HEK293 (cell line): ENCODE data around the gene CMTM4.
A peak's percentile ranks its signal among the peaks of the same experiment; 100 is the strongest.

Experiments used
- GLI2 ChIP-seq: fragments of 450-650 bp; formaldehyde crosslinking; IDR thresholded peaks from 2 replicates; pipeline ENCODE4; 2017; ENCODE audit warnings: missing biosample characterization, missing genetic modification characterization, low read depth, borderline replicate concordance
- GLIS2 ChIP-seq: fragments of 450-650 bp; formaldehyde crosslinking; IDR thresholded peaks from 2 replicates; pipeline ENCODE4 v1.5.1; 2016; ENCODE audit warnings: missing biosample characterization, missing genetic modification characterization
- KLF16 ChIP-seq: fragments of 450-650 bp; formaldehyde crosslinking; IDR thresholded peaks from 2 replicates; pipeline ENCODE4 v1.5.1; 2017; ENCODE audit warnings: missing biosample characterization, missing genetic modification characterization
- RBAK ChIP-seq: fragments of 450-650 bp; formaldehyde crosslinking; IDR thresholded peaks from 2 replicates; pipeline ENCODE4 v1.5.1; 2016; ENCODE audit warnings: missing biosample characterization, missing genetic modification characterization
- SETDB1 ChIP-seq: IDR thresholded peaks from one replicate; pipeline ENCODE4 v1.6.1; 2017; ENCODE audit warnings: mild to moderate bottlenecking, low read length, moderate library complexity, mixed read lengths; ENCODE audit not compliant: insufficient read length
- TRIM28 ChIP-seq: IDR thresholded peaks from 2 replicates; pipeline ENCODE4 v1.6.1; 2011; ENCODE audit warnings: low read length, control low read depth, borderline replicate concordance
- YY2 ChIP-seq: fragments of 450-650 bp; formaldehyde crosslinking; IDR thresholded peaks from 2 replicates; pipeline ENCODE4 v1.5.1; 2016; ENCODE audit warnings: missing biosample characterization, missing genetic modification characterization
- ZBTB11 ChIP-seq: fragments of 450-650 bp; formaldehyde crosslinking; conservative IDR thresholded peaks from 2 replicates; pipeline ENCODE4 v1.5.1; 2016; ENCODE audit warnings: low read depth, missing biosample characterization, missing genetic modification characterization
- ZBTB8A ChIP-seq: fragments of 450-650 bp; formaldehyde crosslinking; IDR thresholded peaks from 2 replicates; pipeline ENCODE4 v1.5.1; 2016; ENCODE audit warnings: missing biosample characterization, missing genetic modification characterization
- ZNF174 ChIP-seq: fragments of 450-650 bp; formaldehyde crosslinking; IDR thresholded peaks from 2 replicates; pipeline ENCODE4 v1.5.0; 2017; ENCODE audit warnings: missing biosample characterization, mild to moderate bottlenecking, missing genetic modification characterization
- ZNF19 ChIP-seq: fragments of 450-650 bp; formaldehyde crosslinking; IDR thresholded peaks from 2 replicates; pipeline ENCODE4; 2016; ENCODE audit warnings: missing biosample characterization, missing genetic modification characterization, low read depth
- ZNF341 ChIP-seq: fragments of 450-650 bp; formaldehyde crosslinking; IDR thresholded peaks from 2 replicates; pipeline ENCODE4; 2016; ENCODE audit warnings: low read depth, missing biosample characterization, missing genetic modification characterization
- ZNF350 ChIP-seq: fragments of 450-650 bp; formaldehyde crosslinking; IDR thresholded peaks from 2 replicates; pipeline ENCODE4 v1.5.0; 2017; ENCODE audit warnings: missing biosample characterization, mild to moderate bottlenecking, missing genetic modification characterization
- ZNF354C ChIP-seq: fragments of 450-650 bp; formaldehyde crosslinking; IDR thresholded peaks from 2 replicates; pipeline ENCODE4 v1.5.1; 2016; ENCODE audit warnings: missing biosample characterization, missing genetic modification characterization, low read depth, borderline replicate concordance
- ZNF391 ChIP-seq: fragments of 450-650 bp; formaldehyde crosslinking; IDR thresholded peaks from 2 replicates; pipeline ENCODE4 v1.5.1; 2016; ENCODE audit warnings: low read depth, missing biosample characterization, missing genetic modification characterization, borderline replicate concordance
- ZNF404 ChIP-seq: fragments of 450-650 bp; formaldehyde crosslinking; IDR thresholded peaks from 2 replicates; pipeline ENCODE4 v1.5.1; 2017; ENCODE audit warnings: missing biosample characterization, missing genetic modification characterization
- ZNF426 ChIP-seq: fragments of 450-650 bp; formaldehyde crosslinking; IDR thresholded peaks from 2 replicates; pipeline ENCODE4 v1.5.1; 2017; ENCODE audit warnings: missing biosample characterization, missing genetic modification characterization, mild to moderate bottlenecking, inconsistent platforms, moderate library complexity
- ZNF561 ChIP-seq: fragments of 450-650 bp; IDR thresholded peaks from 2 replicates; pipeline ENCODE4 v1.5.1; 2018; ENCODE audit warnings: missing biosample characterization, missing genetic modification characterization, borderline replicate concordance
- ZNF626 ChIP-seq: fragments of 450-650 bp; sonication (Bioruptor Pico); formaldehyde crosslinking; IDR thresholded peaks from 2 replicates; pipeline ENCODE4 v1.5.1; 2018; ENCODE audit warnings: missing biosample characterization, missing genetic modification characterization, inconsistent platforms
- ZNF629 ChIP-seq: fragments of 450-650 bp; formaldehyde crosslinking; IDR thresholded peaks from 2 replicates; pipeline ENCODE4 v1.5.1; 2017; ENCODE audit warnings: missing biosample characterization, missing genetic modification characterization
- ZNF747 ChIP-seq: fragments of 450-650 bp; formaldehyde crosslinking; IDR thresholded peaks from 2 replicates; pipeline ENCODE4 v1.5.1; 2016; ENCODE audit warnings: missing biosample characterization, missing genetic modification characterization
- ZNF76 ChIP-seq: fragments of 450-650 bp; formaldehyde crosslinking; IDR thresholded peaks from 2 replicates; pipeline ENCODE4; 2016; ENCODE audit warnings: low read depth, missing biosample characterization, missing genetic modification characterization, borderline replicate concordance
- ZSCAN23 ChIP-seq: fragments of 450-650 bp; formaldehyde crosslinking; IDR thresholded peaks from 2 replicates; pipeline ENCODE4 v1.5.1; 2016; ENCODE audit warnings: missing biosample characterization, missing genetic modification characterization
- TF ChIP-seq, protein P1 (sequence below): fragments of 450-650 bp; formaldehyde crosslinking; IDR thresholded peaks from 2 replicates; pipeline ENCODE4 v1.5.1; 2016; ENCODE audit warnings: missing biosample characterization, missing genetic modification characterization
- TF ChIP-seq, protein P2 (sequence below): fragments of 450-650 bp; formaldehyde crosslinking; IDR thresholded peaks from 2 replicates; pipeline ENCODE4 v1.5.1; 2016; ENCODE audit warnings: missing biosample characterization, missing genetic modification characterization
- TF ChIP-seq, protein P3 (sequence below): fragments of 450-650 bp; formaldehyde crosslinking; IDR thresholded peaks from 2 replicates; pipeline ENCODE4 v1.5.1; 2016; ENCODE audit warnings: missing biosample characterization, missing genetic modification characterization, low read depth
- TF ChIP-seq, protein P4 (sequence below): fragments of 450-650 bp; formaldehyde crosslinking; IDR thresholded peaks from 2 replicates; pipeline ENCODE4 v1.5.1; 2016; ENCODE audit warnings: missing biosample characterization, missing genetic modification characterization
- TF ChIP-seq, protein P5 (sequence below): fragments of 450-650 bp; formaldehyde crosslinking; IDR thresholded peaks from 2 replicates; pipeline ENCODE4 v1.5.1; 2017; ENCODE audit warnings: missing biosample characterization, missing genetic modification characterization

The CMTM4 gene

GRCh38 chr16:66619534-66620428, 76.8 kb downstream of the CMTM4 start (continued):
- TF ChIP-seq YY2 (no peak), ZNF404 (tag by site-specific recombination) (no peak), ZNF629 (peak; percentile 92), SETDB1 (no peak), TRIM28 (no peak), ZNF350 (tag by site-specific recombination) (no peak), ZNF391 (tag by site-specific recombination) (0 out of 2 replicates have a peak, but pooled peaks have one; percentile 9), RBAK (tag by site-specific recombination) (no peak), ZNF426 (tag by site-specific recombination) (no peak), ZNF354C (tag by site-specific recombination) (no peak), ZNF76 (peak; percentile 17; the same call in 1 of the 2 replicates), ZNF174 (tag by site-specific recombination) (no peak), ZBTB8A (peak; percentile 71; the same call in 1 of the 2 replicates), ZBTB11 (tag by site-specific recombination) (no peak), ZNF626 (tag by site-specific recombination) (no peak), ZNF747 (tag by site-specific recombination) (no peak), ZNF561 (tag by site-specific recombination) (no peak), KLF16 (tag by site-specific recombination) (no peak), ZNF341 (tag by site-specific recombination) (no peak), GLI2 (tag by site-specific recombination) (no peak), GLIS2 (tag by site-specific recombination) (no peak), ZNF19 (tag by site-specific recombination) (no peak), ZSCAN23 (tag by site-specific recombination) (peak; percentile 79; the same call in 1 of the 2 replicates)
- TF ChIP-seq, protein P1, sequence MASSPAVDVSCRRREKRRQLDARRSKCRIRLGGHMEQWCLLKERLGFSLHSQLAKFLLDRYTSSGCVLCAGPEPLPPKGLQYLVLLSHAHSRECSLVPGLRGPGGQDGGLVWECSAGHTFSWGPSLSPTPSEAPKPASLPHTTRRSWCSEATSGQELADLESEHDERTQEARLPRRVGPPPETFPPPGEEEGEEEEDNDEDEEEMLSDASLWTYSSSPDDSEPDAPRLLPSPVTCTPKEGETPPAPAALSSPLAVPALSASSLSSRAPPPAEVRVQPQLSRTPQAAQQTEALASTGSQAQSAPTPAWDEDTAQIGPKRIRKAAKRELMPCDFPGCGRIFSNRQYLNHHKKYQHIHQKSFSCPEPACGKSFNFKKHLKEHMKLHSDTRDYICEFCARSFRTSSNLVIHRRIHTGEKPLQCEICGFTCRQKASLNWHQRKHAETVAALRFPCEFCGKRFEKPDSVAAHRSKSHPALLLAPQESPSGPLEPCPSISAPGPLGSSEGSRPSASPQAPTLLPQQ (tag by site-specific recombination): peak; percentile 98
- TF ChIP-seq, protein P2, sequence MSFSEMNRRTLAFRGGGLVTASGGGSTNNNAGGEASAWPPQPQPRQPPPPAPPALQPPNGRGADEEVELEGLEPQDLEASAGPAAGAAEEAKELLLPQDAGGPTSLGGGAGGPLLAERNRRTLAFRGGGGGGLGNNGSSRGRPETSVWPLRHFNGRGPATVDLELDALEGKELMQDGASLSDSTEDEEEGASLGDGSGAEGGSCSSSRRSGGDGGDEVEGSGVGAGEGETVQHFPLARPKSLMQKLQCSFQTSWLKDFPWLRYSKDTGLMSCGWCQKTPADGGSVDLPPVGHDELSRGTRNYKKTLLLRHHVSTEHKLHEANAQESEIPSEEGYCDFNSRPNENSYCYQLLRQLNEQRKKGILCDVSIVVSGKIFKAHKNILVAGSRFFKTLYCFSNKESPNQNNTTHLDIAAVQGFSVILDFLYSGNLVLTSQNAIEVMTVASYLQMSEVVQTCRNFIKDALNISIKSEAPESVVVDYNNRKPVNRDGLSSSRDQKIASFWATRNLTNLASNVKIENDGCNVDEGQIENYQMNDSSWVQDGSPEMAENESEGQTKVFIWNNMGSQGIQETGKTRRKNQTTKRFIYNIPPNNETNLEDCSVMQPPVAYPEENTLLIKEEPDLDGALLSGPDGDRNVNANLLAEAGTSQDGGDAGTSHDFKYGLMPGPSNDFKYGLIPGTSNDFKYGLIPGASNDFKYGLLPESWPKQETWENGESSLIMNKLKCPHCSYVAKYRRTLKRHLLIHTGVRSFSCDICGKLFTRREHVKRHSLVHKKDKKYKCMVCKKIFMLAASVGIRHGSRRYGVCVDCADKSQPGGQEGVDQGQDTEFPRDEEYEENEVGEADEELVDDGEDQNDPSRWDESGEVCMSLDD: no peak
- TF ChIP-seq, protein P3, sequence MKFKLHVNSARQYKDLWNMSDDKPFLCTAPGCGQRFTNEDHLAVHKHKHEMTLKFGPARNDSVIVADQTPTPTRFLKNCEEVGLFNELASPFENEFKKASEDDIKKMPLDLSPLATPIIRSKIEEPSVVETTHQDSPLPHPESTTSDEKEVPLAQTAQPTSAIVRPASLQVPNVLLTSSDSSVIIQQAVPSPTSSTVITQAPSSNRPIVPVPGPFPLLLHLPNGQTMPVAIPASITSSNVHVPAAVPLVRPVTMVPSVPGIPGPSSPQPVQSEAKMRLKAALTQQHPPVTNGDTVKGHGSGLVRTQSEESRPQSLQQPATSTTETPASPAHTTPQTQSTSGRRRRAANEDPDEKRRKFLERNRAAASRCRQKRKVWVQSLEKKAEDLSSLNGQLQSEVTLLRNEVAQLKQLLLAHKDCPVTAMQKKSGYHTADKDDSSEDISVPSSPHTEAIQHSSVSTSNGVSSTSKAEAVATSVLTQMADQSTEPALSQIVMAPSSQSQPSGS (tag by site-specific recombination): peak; percentile 76
- TF ChIP-seq, protein P4, sequence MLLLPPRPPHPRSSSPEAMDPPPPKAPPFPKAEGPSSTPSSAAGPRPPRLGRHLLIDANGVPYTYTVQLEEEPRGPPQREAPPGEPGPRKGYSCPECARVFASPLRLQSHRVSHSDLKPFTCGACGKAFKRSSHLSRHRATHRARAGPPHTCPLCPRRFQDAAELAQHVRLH (tag by site-specific recombination): no peak
- TF ChIP-seq, protein P5, sequence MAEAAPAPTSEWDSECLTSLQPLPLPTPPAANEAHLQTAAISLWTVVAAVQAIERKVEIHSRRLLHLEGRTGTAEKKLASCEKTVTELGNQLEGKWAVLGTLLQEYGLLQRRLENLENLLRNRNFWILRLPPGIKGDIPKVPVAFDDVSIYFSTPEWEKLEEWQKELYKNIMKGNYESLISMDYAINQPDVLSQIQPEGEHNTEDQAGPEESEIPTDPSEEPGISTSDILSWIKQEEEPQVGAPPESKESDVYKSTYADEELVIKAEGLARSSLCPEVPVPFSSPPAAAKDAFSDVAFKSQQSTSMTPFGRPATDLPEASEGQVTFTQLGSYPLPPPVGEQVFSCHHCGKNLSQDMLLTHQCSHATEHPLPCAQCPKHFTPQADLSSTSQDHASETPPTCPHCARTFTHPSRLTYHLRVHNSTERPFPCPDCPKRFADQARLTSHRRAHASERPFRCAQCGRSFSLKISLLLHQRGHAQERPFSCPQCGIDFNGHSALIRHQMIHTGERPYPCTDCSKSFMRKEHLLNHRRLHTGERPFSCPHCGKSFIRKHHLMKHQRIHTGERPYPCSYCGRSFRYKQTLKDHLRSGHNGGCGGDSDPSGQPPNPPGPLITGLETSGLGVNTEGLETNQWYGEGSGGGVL: peak; percentile 57
